Endodermal cell (in vitro differentiated cells): ENCODE results near the gene STEAP4. TPM values are rescaled to one million over a fixed set of nuclear protein-coding genes. Genes with fewer than 3 reads are reported as not detected.

Experiments
- DNase-seq: peaks from one replicate; pipeline ENCODE4 v3.0.0-alpha.2; 2017
- H3K27ac ChIP-seq: 2 replicates; pipeline ENCODE4 v1.5.1; 2013; ENCODE audit warnings: mild to moderate bottlenecking, low read depth, low read length, moderate library complexity
- H3K27me3 ChIP-seq: 2 replicates; pipeline ENCODE4 v1.6.1; 2013; ENCODE audit warnings: mild to moderate bottlenecking, low read length, moderate library complexity; ENCODE audit not compliant: insufficient read depth, control insufficient read depth, poor library complexity, severe bottlenecking
- H3K36me3 ChIP-seq: 2 replicates; pipeline ENCODE4 v1.7.0; 2013; ENCODE audit warnings: mild to moderate bottlenecking, low read length, moderate library complexity; ENCODE audit not compliant: control insufficient read depth, insufficient read depth
- H3K4me1 ChIP-seq: one replicate; pipeline ENCODE4 v1.7.0; 2013; ENCODE audit warnings: low read length; ENCODE audit not compliant: control insufficient read depth, insufficient read depth
- H3K4me3 ChIP-seq: 2 replicates; pipeline ENCODE4 v1.5.1; 2013; ENCODE audit warnings: mild to moderate bottlenecking, low read length, moderate library complexity
- H3K9ac ChIP-seq: 2 replicates; pipeline ENCODE4 v1.6.1; 2013; ENCODE audit warnings: mild to moderate bottlenecking, low read length, moderate library complexity; ENCODE audit not compliant: poor library complexity, severe bottlenecking; ENCODE audit errors: extremely low read depth
- H3K9me3 ChIP-seq: 2 replicates; pipeline ENCODE4 v1.6.1; 2013; ENCODE audit warnings: mild to moderate bottlenecking, low read length, moderate library complexity; ENCODE audit not compliant: control insufficient read depth
- H3K27ac Mint-ChIP-seq: 2 replicates; pipeline ENCODE4 v1.8.0; 2020; ENCODE audit warnings: mixed read lengths
- H3K27me3 Mint-ChIP-seq: 2 replicates; pipeline ENCODE4 v1.8.0; 2021; ENCODE audit warnings: mild to moderate bottlenecking, mixed read lengths; ENCODE audit not compliant: insufficient read depth
- H3K36me3 Mint-ChIP-seq: 2 replicates; pipeline ENCODE4 v1.8.0; 2020; ENCODE audit warnings: low read depth, mixed read lengths
- H3K4me1 Mint-ChIP-seq: 2 replicates; pipeline ENCODE4 v1.8.0; 2020; ENCODE audit warnings: mixed read lengths
- H3K4me3 Mint-ChIP-seq: 2 replicates; pipeline ENCODE4 v1.8.0; 2020; ENCODE audit warnings: mild to moderate bottlenecking, moderate library complexity, mixed read lengths
- H3K9me3 Mint-ChIP-seq: 2 replicates; pipeline ENCODE4 v1.8.0; 2020; ENCODE audit warnings: mild to moderate bottlenecking, mixed read lengths
- WGBS, 2 experiments: methylation state at CpG; one replicate each; pipeline versions ENCODE4 v1.1.5 to v1.1.7; 2013; ENCODE audit warnings: missing lambda C conversion rate in 2 of 2, mixed read lengths in 1 of 2; ENCODE audit not compliant: insufficient coverage in 1 of 2, insufficient read length in 1 of 2; 5-methylcytosine and 5-hydroxymethylcytosine counted together
- total RNA-seq, 2 donors: library from RNA; stranded (reverse); fragmentation: NEBNext Ultra II Directional in 1 of 2; extraction: Animal tissue kit (Norgen Biotek cat#: 25700) in 1 of 2; gene quantifications; 2 replicates in 1 of 2; 3 replicates in 1 of 2; pipeline ENCODE4 v1.2.1, GENCODE V29; 2021
- TF ChIP-seq, protein P1 (sequence below): fragments of 200-600 bp; sonication (generic); conservative IDR thresholded peaks from 2 replicates; pipeline ENCODE4 v1.5.0; 2021; ENCODE audit warnings: antibody characterized with exemption, mild to moderate bottlenecking

Gene STEAP4
- total RNA-seq, 2 donors from 2014 or later, result not detected

DNA sequence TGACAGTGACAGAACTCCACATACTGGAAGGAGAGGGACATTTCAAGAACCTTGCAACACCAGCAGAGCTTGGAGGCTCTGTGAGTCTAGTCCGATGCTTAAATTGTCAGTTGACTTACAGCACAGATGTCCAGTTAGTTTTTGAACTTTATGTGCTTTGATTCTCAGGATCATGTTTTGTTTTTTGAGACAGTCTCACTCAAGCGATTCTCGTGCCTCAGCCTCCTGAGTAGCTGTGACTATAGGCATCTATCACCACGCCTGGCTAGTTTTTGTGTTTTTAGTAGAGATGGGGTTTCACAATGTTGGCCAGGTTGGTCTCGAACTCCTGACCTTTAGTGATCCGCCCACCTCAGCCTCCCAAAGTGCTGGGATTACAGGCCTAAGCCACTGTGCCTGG is 31.8 kb upstream of the STEAP4 start:
- Mint-ChIP-seq H3K4me3 (no peak overlapping the region), H3K4me1 (no peaks in the 10 kb centered on the region), H3K36me3 (no peaks in the 10 kb centered on the region), H3K9me3 (no peaks in the 10 kb centered on the region), H3K27ac (no peak overlapping the region), H3K27me3 (no peaks in the 10 kb centered on the region)
- Histone ChIP-seq H3K4me1 (no peaks in the 10 kb centered on the region), H3K36me3 (no peaks in the 10 kb centered on the region), H3K9me3 (no peaks in the 10 kb centered on the region), H3K27ac (no peak overlapping the region), H3K4me3 (no peak overlapping the region), H3K27me3 (no peaks in the 10 kb centered on the region), H3K9ac (no peak overlapping the region)
- TF ChIP-seq, protein P1, sequence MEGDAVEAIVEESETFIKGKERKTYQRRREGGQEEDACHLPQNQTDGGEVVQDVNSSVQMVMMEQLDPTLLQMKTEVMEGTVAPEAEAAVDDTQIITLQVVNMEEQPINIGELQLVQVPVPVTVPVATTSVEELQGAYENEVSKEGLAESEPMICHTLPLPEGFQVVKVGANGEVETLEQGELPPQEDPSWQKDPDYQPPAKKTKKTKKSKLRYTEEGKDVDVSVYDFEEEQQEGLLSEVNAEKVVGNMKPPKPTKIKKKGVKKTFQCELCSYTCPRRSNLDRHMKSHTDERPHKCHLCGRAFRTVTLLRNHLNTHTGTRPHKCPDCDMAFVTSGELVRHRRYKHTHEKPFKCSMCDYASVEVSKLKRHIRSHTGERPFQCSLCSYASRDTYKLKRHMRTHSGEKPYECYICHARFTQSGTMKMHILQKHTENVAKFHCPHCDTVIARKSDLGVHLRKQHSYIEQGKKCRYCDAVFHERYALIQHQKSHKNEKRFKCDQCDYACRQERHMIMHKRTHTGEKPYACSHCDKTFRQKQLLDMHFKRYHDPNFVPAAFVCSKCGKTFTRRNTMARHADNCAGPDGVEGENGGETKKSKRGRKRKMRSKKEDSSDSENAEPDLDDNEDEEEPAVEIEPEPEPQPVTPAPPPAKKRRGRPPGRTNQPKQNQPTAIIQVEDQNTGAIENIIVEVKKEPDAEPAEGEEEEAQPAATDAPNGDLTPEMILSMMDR, result no peak
- no peak for DNase-seq
- WGBS, 2 experiments, result 93 to 100% methylated on average over 1 to 6 of the region's 6 CpGs

DNA sequence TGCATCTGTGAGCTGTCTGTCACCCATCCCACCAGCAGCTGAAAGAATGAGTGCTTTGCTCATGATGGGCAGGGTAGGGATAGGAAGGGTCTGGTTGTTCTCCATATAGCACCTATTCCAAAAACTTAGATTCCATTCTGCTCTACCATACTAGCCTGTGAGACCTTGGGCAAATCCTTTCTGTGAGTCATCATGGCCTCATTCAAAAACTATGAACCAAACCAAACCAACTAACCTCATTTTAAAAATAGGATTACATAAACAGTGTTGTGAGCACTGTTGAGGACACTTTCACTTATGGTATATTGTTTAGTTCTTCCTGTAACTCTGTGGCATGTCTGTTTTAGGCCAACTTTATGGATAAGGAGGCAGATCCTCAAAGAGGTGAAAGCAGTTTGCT is 30.9 kb upstream of the STEAP4 start:
- Mint-ChIP-seq H3K9me3 (no peaks in the 10 kb centered on the region), H3K36me3 (no peaks in the 10 kb centered on the region), H3K4me3 (no peak overlapping the region), H3K27me3 (no peaks in the 10 kb centered on the region), H3K4me1 (no peaks in the 10 kb centered on the region), H3K27ac (no peak overlapping the region)
- no peak overlapping the region for H3K27ac ChIP-seq
- H3K27me3 ChIP-seq, result no peaks in the 10 kb centered on the region
- no peaks in the 10 kb centered on the region for H3K9me3 ChIP-seq
- H3K4me1 ChIP-seq, result no peaks in the 10 kb centered on the region
- H3K36me3 ChIP-seq, result no peaks in the 10 kb centered on the region
- H3K4me3 ChIP-seq, result no peak overlapping the region
- no peak overlapping the region for H3K9ac ChIP-seq
- no peak for DNase-seq
- TF ChIP-seq, protein P1, result no peak

GRCh38 chr7:88331322-88331721 is 24.6 kb upstream of the STEAP4 start:
- Mint-ChIP-seq H3K36me3 (no peaks in the 10 kb centered on the region), H3K27ac (no peak overlapping the region), H3K4me3 (no peak overlapping the region), H3K9me3 (peaks cover 2% of the 10 kb centered on the region), H3K4me1 (no peaks in the 10 kb centered on the region), H3K27me3 (no peaks in the 10 kb centered on the region)
- Histone ChIP-seq H3K4me1 (no peaks in the 10 kb centered on the region), H3K4me3 (no peak overlapping the region), H3K36me3 (no peaks in the 10 kb centered on the region), H3K27me3 (no peaks in the 10 kb centered on the region), H3K9me3 (peaks cover 15% of the 10 kb centered on the region), H3K27ac (no peak overlapping the region), H3K9ac (no peak overlapping the region)
- no peak for DNase-seq
- TF ChIP-seq, protein P1, result no peak
